ENCODE results near the gene YTHDF1. TPM values are rescaled to one million over a fixed set of nuclear protein-coding genes. Genes with fewer than 3 reads are reported as not detected.

The YTHDF1 gene
- total RNA-seq, 6 donors from 2014 or later: 29.3 to 42.1 (median 31.6) TPM

GRCh38 chr20:63194797-63195173 lies 21.1 kb downstream of the YTHDF1 start:
- ATAC-seq (ENCODE audit: low FRiP score in 2 of 2) (no peak), DNase-seq (no peak)
- Histone ChIP-seq H3K27ac (no peak overlapping the region), H3K4me3 (no peak overlapping the region), H3K9me3 (no peaks in the 10 kb centered on the region), H3K27me3 (no peaks in the 10 kb centered on the region), H3K36me3 (peaks cover 5 to 36% (median 19%) of the 10 kb centered on the region in 4 donors), H3K4me1 (peaks cover 7 to 22% (median 9%) of the 10 kb centered on the region in 4 donors)
- WGBS, 2 donors: 92 to 94% methylated on average over 4 of the region's 4 CpGs
- TF ChIP-seq POLR2AphosphoS5 (IDR thresholded peaks at IDR 0.05) (no peak), CTCF (IDR thresholded peaks at IDR 0.05) (no peak), POLR2A (IDR thresholded peaks at IDR 0.05) (no peak), EP300 (IDR thresholded peaks at IDR 0.05) (no peak)

GRCh38 chr20:63194007-63194796 lies 21.7 kb downstream of the YTHDF1 start:
- TF ChIP-seq POLR2A (IDR thresholded peaks at IDR 0.05): no peak
- no peak for TF ChIP-seq CTCF (IDR thresholded peaks at IDR 0.05)
- no peak for TF ChIP-seq EP300 (IDR thresholded peaks at IDR 0.05)
- TF ChIP-seq POLR2AphosphoS5 (IDR thresholded peaks at IDR 0.05): no peak

GRCh38 chr20:63192721-63193120 lies 23.2 kb downstream of the YTHDF1 start:
- no peak for TF ChIP-seq POLR2AphosphoS5 (IDR thresholded peaks at IDR 0.05)
- TF ChIP-seq POLR2A (IDR thresholded peaks at IDR 0.05): no peak
- TF ChIP-seq CTCF (IDR thresholded peaks at IDR 0.05): no peak
- no peak for TF ChIP-seq EP300 (IDR thresholded peaks at IDR 0.05)
- H3K9me3 ChIP-seq: no peaks in the 10 kb centered on the region
- H3K36me3 ChIP-seq: peaks cover 5 to 34% (median 19%) of the 10 kb centered on the region in 4 donors
- 93 to 94% methylated on average over 21 of the region's 21 CpGs for WGBS, 2 donors
- DNase-seq: no peak
- no peak overlapping the region for H3K27ac ChIP-seq
- no peaks in the 10 kb centered on the region for H3K27me3 ChIP-seq
- peaks cover 0 to 10% (median 2%) of the 10 kb centered on the region in 4 donors for H3K4me1 ChIP-seq
- ATAC-seq (ENCODE audit: low FRiP score in 2 of 2): no peak
- H3K4me3 ChIP-seq: no peak overlapping the region

More at GRCh38 chr20:63194007-63194796, 21.7 kb downstream of the YTHDF1 start:
- no peak for ATAC-seq (ENCODE audit: low FRiP score in 2 of 2)
- 86% methylated on average over 14 of the region's 14 CpGs for WGBS, 2 donors
- Histone ChIP-seq H3K36me3 (peaks cover 5 to 36% (median 19%) of the 10 kb centered on the region in 4 donors), H3K4me1 (peaks cover 7 to 22% (median 9%) of the 10 kb centered on the region in 4 donors), H3K9me3 (no peaks in the 10 kb centered on the region), H3K27me3 (no peaks in the 10 kb centered on the region), H3K27ac (no peak overlapping the region), H3K4me3 (no peak overlapping the region)
- no peak for DNase-seq

GRCh38 chr20:63191400-63191799 lies 24.5 kb downstream of the YTHDF1 start:
- no peak for TF ChIP-seq EP300 (IDR thresholded peaks at IDR 0.05)
- TF ChIP-seq POLR2A (IDR thresholded peaks at IDR 0.05): no peak
- no peak for TF ChIP-seq CTCF (IDR thresholded peaks at IDR 0.05)
- TF ChIP-seq POLR2AphosphoS5 (IDR thresholded peaks at IDR 0.05): no peak
- no peak overlapping the region for H3K27ac ChIP-seq
- H3K4me1 ChIP-seq: no peaks in the 10 kb centered on the region
- no peaks in the 10 kb centered on the region for H3K27me3 ChIP-seq
- 72 to 75% methylated on average over 5 to 14 of the region's 14 CpGs for WGBS, 2 donors
- H3K36me3 ChIP-seq: peaks cover 5 to 21% (median 14%) of the 10 kb centered on the region in 4 donors
- DNase-seq: peak in 1 of 2 donors; percentile 84
- no peak for ATAC-seq (ENCODE audit: low FRiP score in 2 of 2)
- no peak overlapping the region for H3K4me3 ChIP-seq
- H3K9me3 ChIP-seq: no peaks in the 10 kb centered on the region

Measured in upper lobe of left lung (tissue), 6 donors.